Measurements from ENCODE around the gene UBQLNL.

DNA sequence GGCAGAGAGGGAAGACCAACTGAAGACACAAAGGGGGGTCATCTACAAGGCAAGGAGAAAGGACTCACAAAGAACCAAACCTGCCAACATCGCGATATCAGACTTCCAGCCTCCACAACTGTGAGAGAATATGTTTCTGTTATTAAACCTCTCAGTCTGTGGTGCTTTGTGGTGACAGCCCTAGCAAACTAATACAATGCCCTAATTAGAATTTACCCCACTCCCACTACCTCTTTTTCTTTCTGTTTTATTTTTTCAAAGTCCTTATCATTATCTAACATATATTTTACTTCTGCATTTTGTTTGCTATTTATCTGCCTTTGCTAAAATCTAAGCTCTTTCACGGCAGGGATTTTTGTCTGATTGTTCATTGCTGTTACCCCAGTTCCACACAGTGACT lies 30.5 kb downstream of the UBQLNL start:
- TF ChIP-seq, protein P1, sequence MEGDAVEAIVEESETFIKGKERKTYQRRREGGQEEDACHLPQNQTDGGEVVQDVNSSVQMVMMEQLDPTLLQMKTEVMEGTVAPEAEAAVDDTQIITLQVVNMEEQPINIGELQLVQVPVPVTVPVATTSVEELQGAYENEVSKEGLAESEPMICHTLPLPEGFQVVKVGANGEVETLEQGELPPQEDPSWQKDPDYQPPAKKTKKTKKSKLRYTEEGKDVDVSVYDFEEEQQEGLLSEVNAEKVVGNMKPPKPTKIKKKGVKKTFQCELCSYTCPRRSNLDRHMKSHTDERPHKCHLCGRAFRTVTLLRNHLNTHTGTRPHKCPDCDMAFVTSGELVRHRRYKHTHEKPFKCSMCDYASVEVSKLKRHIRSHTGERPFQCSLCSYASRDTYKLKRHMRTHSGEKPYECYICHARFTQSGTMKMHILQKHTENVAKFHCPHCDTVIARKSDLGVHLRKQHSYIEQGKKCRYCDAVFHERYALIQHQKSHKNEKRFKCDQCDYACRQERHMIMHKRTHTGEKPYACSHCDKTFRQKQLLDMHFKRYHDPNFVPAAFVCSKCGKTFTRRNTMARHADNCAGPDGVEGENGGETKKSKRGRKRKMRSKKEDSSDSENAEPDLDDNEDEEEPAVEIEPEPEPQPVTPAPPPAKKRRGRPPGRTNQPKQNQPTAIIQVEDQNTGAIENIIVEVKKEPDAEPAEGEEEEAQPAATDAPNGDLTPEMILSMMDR (IDR thresholded peaks at IDR 0.05): no peak
- TF ChIP-seq POLR2A (IDR thresholded peaks at IDR 0.05): no peak
